HCT116 (cell line): Measurements from ENCODE around the gene GSTM5. TPM values are rescaled to one million over a fixed set of nuclear protein-coding genes. Genes with fewer than 3 reads are reported as not detected.
"Not testable (repeated sequence)": the region's sequence is repeated elsewhere in the genome, so short reads cannot be mapped to it uniquely, and the experiment has no call there.

Experiments
- ATAC-seq: fragments of 200-7000 bp; cut with Tn5 transposase; 2 replicates; pipeline ENCODE4 v1.9.1; 2020; ENCODE audit warnings: mild to moderate bottlenecking, moderate library complexity
- BruUV-seq: library from RNA; stranded (reverse); fragments of 400-500 nt; replicated peaks from 2 replicates; lab custom pipeline; 2021; lab: Mats Ljungman, UMichigan
- CTCF ChIA-PET: fragments of 300-600 bp; sonication (Branson Sonifier 250); formaldehyde crosslinking; loops from one replicate; lab custom pipeline; 2021; ENCODE audit warnings: antibody characterized with exemption; lab: Charles Lee
- POLR2A ChIA-PET: fragments of 300-600, 350-600 bp; sonication (Branson Sonifier 250); formaldehyde crosslinking; loops from one replicate; lab custom pipeline; 2021; ENCODE audit warnings: antibody characterized with exemption; lab: Charles Lee
- RAD21 ChIA-PET, 2 experiments: fragments of 300-600 bp; sonication (Branson Sonifier 250); formaldehyde crosslinking; loops; one replicate each; lab custom pipeline; 2023; ENCODE audit warnings: low total read pairs in 2 of 2; ENCODE audit not compliant: uncharacterized antibody in 2 of 2, unreplicated experiment in 2 of 2, low non-redundant PET in 1 of 2; lab: Charles Lee
- DNase-seq: peaks from one replicate; pipeline ENCODE4 v3.0.0-alpha.2; 2010; ENCODE audit warnings: low read depth, low spot score
- H2AFZ ChIP-seq: fragments of 200-600 bp; shearing (Covaris generic), sonication (generic); 2 replicates; pipeline ENCODE4 v1.6.1; 2017; ENCODE audit warnings: low read depth, mixed run types, mixed read lengths, antibody characterized with exemption, low read length; ENCODE audit not compliant: poor library complexity, severe bottlenecking
- H3K27ac ChIP-seq: 2 replicates; pipeline ENCODE4 v1.5.1; 2012; ENCODE audit warnings: low read depth, low read length
- H3K27me3 ChIP-seq: fragments of 200-600 bp; sonication (generic); 2 replicates; pipeline ENCODE4 v1.6.1; 2016; ENCODE audit warnings: mixed run types, low read length, mixed read lengths; ENCODE audit not compliant: insufficient read depth
- H3K36me3 ChIP-seq, 2 experiments: fragments of 200-500 bp in 1 of 2; fragments of 200-600 bp in 1 of 2; sonication (Bioruptor generic) in 1 of 2; sonication (generic) in 1 of 2; 2 replicates each; pipeline versions ENCODE4 v1.5.1 to v1.6.1; 2014 to 2016; ENCODE audit warnings: low read length in 2 of 2, inconsistent platforms in 1 of 2, mixed read lengths in 1 of 2, mixed run types in 1 of 2; ENCODE audit not compliant: insufficient read depth in 2 of 2, control insufficient read depth in 1 of 2
- H3K4me1 ChIP-seq, 2 experiments: fragments of 200-600 bp in 1 of 2; sonication (generic) in 1 of 2; 2 replicates each; pipeline versions ENCODE4 v1.5.1 to v1.6.1; 2012 to 2017; ENCODE audit warnings: low read length in 2 of 2, inconsistent platforms in 1 of 2, mild to moderate bottlenecking in 1 of 2, mixed read lengths in 1 of 2, mixed run types in 1 of 2, moderate library complexity in 1 of 2; ENCODE audit not compliant: insufficient read depth in 2 of 2, control insufficient read depth in 1 of 2
- H3K4me2 ChIP-seq: fragments of 200-600 bp; sonication (generic); 2 replicates; pipeline ENCODE4 v1.6.1; 2017; ENCODE audit warnings: mixed run types, low read length, mixed read lengths
- H3K4me3 ChIP-seq, 2 experiments: fragments of 200-600 bp in 1 of 2; sonication (generic) in 1 of 2; replicated peaks in 1 of 2; 2 replicates each; pipeline ENCODE4 v1.5.1; 2011 to 2016; ENCODE audit warnings: low read length in 2 of 2, control low read depth in 1 of 2, low read depth in 1 of 2, mild to moderate bottlenecking in 1 of 2, mixed read lengths in 1 of 2, mixed run types in 1 of 2
- H3K79me2 ChIP-seq: fragments of 200-600 bp; sonication (generic); 2 replicates; pipeline ENCODE4 v1.6.1; 2017; ENCODE audit warnings: mild to moderate bottlenecking, mixed run types, low read length, moderate library complexity, mixed read lengths; ENCODE audit not compliant: insufficient read depth
- H3K9ac ChIP-seq: fragments of 200-600 bp; sonication (generic); 2 replicates; pipeline ENCODE4 v1.6.1; 2016; ENCODE audit warnings: low read length, mixed read lengths
- H3K9me2 ChIP-seq: fragments of 200-600 bp; sonication (generic), shearing (Covaris generic); 2 replicates; pipeline ENCODE4 v1.6.1; 2017; ENCODE audit warnings: mixed run types, mild to moderate bottlenecking, moderate library complexity; ENCODE audit not compliant: insufficient read depth
- H3K9me3 ChIP-seq, 2 experiments: fragments of 200-500 bp in 1 of 2; fragments of 200-600 bp in 1 of 2; sonication (Bioruptor generic) in 1 of 2; sonication (generic) in 1 of 2; 2 replicates each; pipeline ENCODE4 v1.6.1; 2014 to 2017; ENCODE audit warnings: low read length in 2 of 2, mixed read lengths in 2 of 2, inconsistent platforms in 1 of 2, low read depth in 1 of 2, mild to moderate bottlenecking in 1 of 2, mixed run types in 1 of 2, moderate library complexity in 1 of 2; ENCODE audit not compliant: control insufficient read depth in 1 of 2, insufficient read depth in 1 of 2
- H4K20me1 ChIP-seq: fragments of 200-600 bp; sonication (generic), shearing (Covaris generic); 2 replicates; pipeline ENCODE4 v1.6.1; 2017; ENCODE audit warnings: mixed run types, mild to moderate bottlenecking, moderate library complexity; ENCODE audit not compliant: insufficient read depth
- CBX3 ChIP-seq: IDR thresholded peaks from 2 replicates; pipeline ENCODE4 v1.6.1; 2012; ENCODE audit warnings: low read depth
- EGR1 ChIP-seq: IDR thresholded peaks from 2 replicates; pipeline ENCODE4 v1.6.1; 2012; ENCODE audit warnings: low read depth
- ELF1 ChIP-seq: IDR thresholded peaks from 2 replicates; pipeline ENCODE4 v1.6.1; 2012; ENCODE audit warnings: low read depth, borderline replicate concordance
- FOSL1 ChIP-seq: IDR thresholded peaks from 2 replicates; pipeline ENCODE4 v1.6.1; 2012; ENCODE audit warnings: low read depth
- POLR2AphosphoS5 ChIP-seq: IDR thresholded peaks from 2 replicates; pipeline ENCODE4 v1.6.1; 2011; ENCODE audit warnings: mild to moderate bottlenecking, low read depth, low read length, moderate library complexity
- RAD21 ChIP-seq: IDR thresholded peaks from 2 replicates; pipeline ENCODE4 v1.6.1; 2012; ENCODE audit warnings: low read depth, mild to moderate bottlenecking
- SP1 ChIP-seq: IDR thresholded peaks from 2 replicates; pipeline ENCODE4 v1.6.1; 2012; ENCODE audit warnings: low read depth
- SRF ChIP-seq: IDR thresholded peaks from 2 replicates; pipeline ENCODE4 v1.6.1; 2012; ENCODE audit warnings: low read depth
- TCF7L2 ChIP-seq: IDR thresholded peaks from 2 replicates; pipeline ENCODE4 v1.7.0; 2011; ENCODE audit warnings: borderline replicate concordance, inconsistent platforms; ENCODE audit not compliant: insufficient read depth, insufficient read length; ENCODE audit errors: extremely low read depth
- ZNF274 ChIP-seq: fragments of 200-500 bp; sonication (Bioruptor generic); IDR thresholded peaks from 2 replicates; pipeline ENCODE4 v1.6.1; 2014; ENCODE audit warnings: mild to moderate bottlenecking, low read depth, low read length, inconsistent platforms
- intact Hi-C: fragments of 100-400 bp; cut with micrococcal nuclease; formaldehyde crosslinking; loops from 2 replicates; pipeline ENCODE4 v1.10.0; 2022
- total RNA-seq: library from RNA; stranded (reverse); gene quantifications from one replicate; pipeline ENCODE4 v1.2.1, GENCODE V29; 2021; ENCODE audit not compliant: unreplicated experiment
- TF ChIP-seq, protein P1 (sequence below): IDR thresholded peaks from 2 replicates; pipeline ENCODE4 v1.6.1; 2012
- TF ChIP-seq, protein P2 (sequence below): IDR thresholded peaks from 2 replicates; pipeline ENCODE4 v1.6.1; 2012; ENCODE audit warnings: low read depth

GSTM5 gene
- total RNA-seq, 1 experiment from 2014 or later, result not detected

DNA sequence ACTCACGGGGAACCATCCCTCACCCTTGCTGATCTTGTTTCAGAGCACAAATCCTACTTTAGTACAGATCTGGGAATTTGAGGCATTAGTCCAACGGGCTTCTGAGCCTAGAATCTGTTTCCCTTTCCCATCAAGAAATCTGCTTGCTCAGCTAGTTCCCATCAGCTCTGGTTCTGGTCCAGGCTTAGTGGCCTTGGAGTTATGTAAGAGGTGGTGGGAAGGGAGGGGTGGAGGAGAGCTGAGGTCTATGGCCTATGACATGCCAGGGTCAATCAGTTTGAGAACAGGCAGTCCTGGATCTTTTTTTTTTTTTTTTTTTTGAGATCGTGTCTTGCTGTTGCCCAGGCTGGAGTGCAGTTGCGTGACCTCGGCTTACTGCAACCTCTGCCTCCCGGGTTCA is 20.3 kb upstream of the GSTM5 start:
- no peak overlapping the region for H3K4me3 ChIP-seq
- CTCF ChIA-PET, result no interaction called here
- no peaks in the 10 kb centered on the region for H3K79me2 ChIP-seq
- H3K27me3 ChIP-seq, result no peaks in the 10 kb centered on the region
- no peak overlapping the region for H2AFZ ChIP-seq
- TF ChIP-seq TCF7L2, result no peak
- TF ChIP-seq FOSL1, result no peak
- no peak for TF ChIP-seq RAD21
- TF ChIP-seq CBX3, result no peak
- TF ChIP-seq EGR1, result no peak
- no peak for TF ChIP-seq ELF1
- no peak for TF ChIP-seq SP1
- TF ChIP-seq ZNF274, result no peak
- no peak for TF ChIP-seq POLR2AphosphoS5
- TF ChIP-seq, protein P1, sequence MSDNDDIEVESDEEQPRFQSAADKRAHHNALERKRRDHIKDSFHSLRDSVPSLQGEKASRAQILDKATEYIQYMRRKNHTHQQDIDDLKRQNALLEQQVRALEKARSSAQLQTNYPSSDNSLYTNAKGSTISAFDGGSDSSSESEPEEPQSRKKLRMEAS, result no peak
- TF ChIP-seq SRF, result no peak
- TF ChIP-seq, protein P2, sequence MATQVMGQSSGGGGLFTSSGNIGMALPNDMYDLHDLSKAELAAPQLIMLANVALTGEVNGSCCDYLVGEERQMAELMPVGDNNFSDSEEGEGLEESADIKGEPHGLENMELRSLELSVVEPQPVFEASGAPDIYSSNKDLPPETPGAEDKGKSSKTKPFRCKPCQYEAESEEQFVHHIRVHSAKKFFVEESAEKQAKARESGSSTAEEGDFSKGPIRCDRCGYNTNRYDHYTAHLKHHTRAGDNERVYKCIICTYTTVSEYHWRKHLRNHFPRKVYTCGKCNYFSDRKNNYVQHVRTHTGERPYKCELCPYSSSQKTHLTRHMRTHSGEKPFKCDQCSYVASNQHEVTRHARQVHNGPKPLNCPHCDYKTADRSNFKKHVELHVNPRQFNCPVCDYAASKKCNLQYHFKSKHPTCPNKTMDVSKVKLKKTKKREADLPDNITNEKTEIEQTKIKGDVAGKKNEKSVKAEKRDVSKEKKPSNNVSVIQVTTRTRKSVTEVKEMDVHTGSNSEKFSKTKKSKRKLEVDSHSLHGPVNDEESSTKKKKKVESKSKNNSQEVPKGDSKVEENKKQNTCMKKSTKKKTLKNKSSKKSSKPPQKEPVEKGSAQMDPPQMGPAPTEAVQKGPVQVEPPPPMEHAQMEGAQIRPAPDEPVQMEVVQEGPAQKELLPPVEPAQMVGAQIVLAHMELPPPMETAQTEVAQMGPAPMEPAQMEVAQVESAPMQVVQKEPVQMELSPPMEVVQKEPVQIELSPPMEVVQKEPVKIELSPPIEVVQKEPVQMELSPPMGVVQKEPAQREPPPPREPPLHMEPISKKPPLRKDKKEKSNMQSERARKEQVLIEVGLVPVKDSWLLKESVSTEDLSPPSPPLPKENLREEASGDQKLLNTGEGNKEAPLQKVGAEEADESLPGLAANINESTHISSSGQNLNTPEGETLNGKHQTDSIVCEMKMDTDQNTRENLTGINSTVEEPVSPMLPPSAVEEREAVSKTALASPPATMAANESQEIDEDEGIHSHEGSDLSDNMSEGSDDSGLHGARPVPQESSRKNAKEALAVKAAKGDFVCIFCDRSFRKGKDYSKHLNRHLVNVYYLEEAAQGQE, result no peak
- H3K9ac ChIP-seq, result no peak overlapping the region
- H3K9me2 ChIP-seq, result no peaks in the 10 kb centered on the region
- no peak for ATAC-seq
- intact Hi-C loops, result no loop called here
- DNase-seq, result no peak
- no peaks in the 10 kb centered on the region for H3K9me3 ChIP-seq
- no peaks in the 10 kb centered on the region for H3K4me1 ChIP-seq
- H3K27ac ChIP-seq, result no peak overlapping the region
- RAD21 ChIA-PET, result no interaction called here
- H3K4me2 ChIP-seq, result no peak overlapping the region
- BruUV-seq, result no TSS peak
- POLR2A ChIA-PET, result no interaction called here
- no peaks in the 10 kb centered on the region for H3K36me3 ChIP-seq
- H4K20me1 ChIP-seq, result no peaks in the 10 kb centered on the region

DNA sequence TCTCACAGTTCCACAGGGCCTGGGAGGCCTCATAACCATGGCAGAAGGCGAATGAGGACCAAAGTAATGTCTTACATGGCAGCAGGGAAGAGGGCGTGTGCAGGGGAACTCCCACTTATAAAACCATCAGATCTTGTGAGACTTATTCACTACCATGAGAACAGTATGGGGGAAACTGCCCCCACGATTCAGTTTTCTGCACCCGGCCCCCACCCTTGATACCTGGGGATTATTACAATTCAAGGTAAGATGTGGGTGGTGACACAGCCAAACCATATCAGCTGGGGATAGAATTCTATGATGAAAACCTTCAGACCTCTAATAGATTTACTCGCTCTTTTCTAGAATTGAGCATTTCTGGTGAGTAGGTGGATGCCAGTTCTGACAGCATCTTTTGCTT is 17.7 kb upstream of the GSTM5 start:
- H3K79me2 ChIP-seq, H3K36me3 ChIP-seq, H3K27ac ChIP-seq, H3K27me3 ChIP-seq, H3K9ac ChIP-seq, ATAC-seq, H2AFZ ChIP-seq, RAD21 ChIA-PET, H3K4me1 ChIP-seq, CTCF ChIA-PET, H3K4me2 ChIP-seq, intact Hi-C loops, H3K4me3 ChIP-seq, H3K9me2 ChIP-seq, BruUV-seq, POLR2A ChIA-PET, DNase-seq, H3K9me3 ChIP-seq, H4K20me1 ChIP-seq: not testable (repeated sequence)

DNA sequence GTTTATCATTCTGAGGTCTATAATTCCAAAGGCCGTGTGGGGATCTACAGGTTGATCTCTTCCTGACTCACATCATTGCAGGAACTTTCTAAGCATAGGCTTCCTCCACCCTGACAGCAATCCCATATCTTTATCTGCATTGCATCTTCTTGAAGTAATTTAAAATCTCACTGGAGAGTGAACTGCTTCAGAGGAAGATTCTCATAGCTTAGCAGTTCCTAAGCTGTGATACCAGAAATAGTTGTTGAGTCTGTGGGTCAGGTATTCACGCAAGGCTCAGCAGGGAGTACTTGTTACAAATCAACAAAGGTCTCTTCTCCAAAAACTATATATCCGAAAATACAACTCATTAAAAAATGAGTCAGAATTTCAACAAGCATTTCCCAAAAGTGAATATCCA is 16.9 kb upstream of the GSTM5 start:
- H4K20me1 ChIP-seq, BruUV-seq, H3K27ac ChIP-seq, POLR2A ChIA-PET, H3K9ac ChIP-seq, H3K9me2 ChIP-seq, intact Hi-C loops, H3K79me2 ChIP-seq, CTCF ChIA-PET, RAD21 ChIA-PET, DNase-seq, H3K9me3 ChIP-seq, H3K27me3 ChIP-seq, H3K4me3 ChIP-seq, H3K36me3 ChIP-seq, H3K4me2 ChIP-seq, H3K4me1 ChIP-seq, H2AFZ ChIP-seq, ATAC-seq: not testable (repeated sequence)
